Medulla oblongata (tissue), 1 donor: Measurements from ENCODE around the gene HERPUD1.
"Not testable (repeated sequence)": the region's sequence is repeated elsewhere in the genome, so short reads cannot be mapped to it uniquely, and the experiment has no call there.

Experiments used
- DNase-seq: peaks from one replicate; pipeline ENCODE4 v3.0.0-alpha.2; 2015; ENCODE audit errors: extremely low spot score

HERPUD1 gene

GRCh38 chr16:56956756-56957155, 24.8 kb downstream of the HERPUD1 start:
- DNase-seq, result no peak

- DNase-seq, result no peak
Measured at GRCh38 chr16:56960681-56961281, 28.8 kb downstream of the HERPUD1 start.

DNA sequence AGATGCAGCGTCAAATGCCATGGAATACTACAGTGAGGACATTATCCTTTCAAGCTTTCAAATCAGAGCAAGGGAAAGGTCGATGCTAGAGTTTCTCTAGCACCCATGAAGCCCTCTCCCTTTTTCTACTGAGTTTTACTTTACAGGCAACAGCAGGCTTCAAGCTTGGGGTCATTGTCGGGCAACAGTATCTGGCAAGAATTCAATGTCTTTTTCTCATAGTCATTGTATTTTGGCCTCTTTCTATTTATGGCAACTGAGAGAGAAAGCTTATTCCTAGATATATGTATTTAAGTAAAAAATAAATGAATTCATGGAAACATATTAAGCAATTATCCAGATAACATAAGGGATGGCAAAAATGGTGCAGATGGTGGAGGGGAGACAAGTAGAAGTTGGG, 29.4 kb downstream of the HERPUD1 start:
- DNase-seq, result no peak

GRCh38 chr16:56961851-56962281, 29.9 kb downstream of the HERPUD1 start, which contains the start of gene CETP:
CETP (plus strand) TSS chr16:56961950; CDS start chr16:56961980, 30 bp downstream.
- no peak for DNase-seq

- peak; percentile 79 for DNase-seq
Measured at GRCh38 chr16:56964243-56965148, 32.6 kb downstream of the HERPUD1 start.

- DNase-seq, result peak; percentile 75
Measured at GRCh38 chr16:56965149-56966092, 33.5 kb downstream of the HERPUD1 start.

GRCh38 chr16:56966093-56966475, 34.1 kb downstream of the HERPUD1 start:
- DNase-seq, result peak; percentile 33

- no peak for DNase-seq
Measured at GRCh38 chr16:56967733-56968132, 35.8 kb downstream of the HERPUD1 start.

- no peak for DNase-seq
Measured at GRCh38 chr16:56969769-56970168, 37.8 kb downstream of the HERPUD1 start.

- DNase-seq, result no peak
Measured at GRCh38 chr16:56970934-56971767, 39.2 kb downstream of the HERPUD1 start.

DNA sequence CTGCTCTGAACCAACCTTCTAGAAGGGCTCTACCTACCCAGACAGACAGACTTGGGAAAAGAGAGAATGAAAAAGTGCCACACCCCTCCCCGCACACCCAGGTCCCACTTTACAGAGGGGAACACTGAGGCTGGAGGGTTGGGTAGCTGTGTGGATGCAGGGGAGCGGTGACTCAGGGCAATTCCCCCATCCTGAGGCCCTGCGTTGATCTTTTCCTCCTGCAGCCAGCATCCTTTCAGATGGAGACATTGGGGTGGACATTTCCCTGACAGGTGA, 39.8 kb downstream of the HERPUD1 start:
- DNase-seq, result no peak

DNA sequence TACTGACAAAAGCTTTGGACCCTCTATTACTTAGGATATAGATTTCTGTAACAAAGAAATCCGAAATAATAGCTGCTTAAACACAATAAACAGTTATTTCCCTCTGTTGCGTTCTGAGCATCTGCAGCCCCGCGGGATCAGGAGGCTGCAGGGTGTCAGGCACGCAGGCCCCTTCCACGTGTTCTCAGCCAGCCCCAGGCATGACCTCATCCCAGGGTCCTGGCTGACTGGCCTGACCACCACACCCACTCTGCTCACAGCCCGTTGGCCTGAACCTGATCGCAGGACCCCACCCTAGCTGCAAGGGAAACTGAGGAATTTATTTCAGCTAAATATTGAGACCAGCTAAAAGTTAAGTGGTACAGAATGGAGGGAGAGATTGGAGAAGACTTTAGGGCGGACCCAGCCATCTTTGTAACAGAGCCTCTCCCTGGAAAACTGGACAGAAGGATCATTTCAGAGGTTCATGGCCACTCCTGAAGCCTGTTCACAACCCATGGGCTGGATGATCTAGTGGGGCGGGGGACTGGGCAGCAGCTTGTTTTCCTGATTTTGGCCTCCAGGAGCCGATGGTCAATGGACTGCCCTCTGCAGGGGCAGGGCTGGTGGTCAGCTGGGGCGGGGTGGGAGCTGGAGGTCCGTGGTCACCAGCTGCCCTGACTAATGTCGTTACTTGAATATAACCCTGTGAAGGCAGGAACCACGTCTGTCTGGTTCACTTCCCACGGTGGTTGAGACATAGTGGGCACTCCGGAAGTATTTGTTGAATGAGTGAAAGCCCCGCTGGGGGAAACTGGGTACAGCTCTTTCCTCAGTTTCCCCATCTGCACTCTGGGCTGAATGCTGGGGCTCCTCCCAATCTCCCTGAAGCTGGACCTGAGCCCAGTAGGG, 40.7 kb downstream of the HERPUD1 start:
- no peak for DNase-seq

GRCh38 chr16:56973294-56973689, 41.4 kb downstream of the HERPUD1 start:
- DNase-seq, result no peak

DNA sequence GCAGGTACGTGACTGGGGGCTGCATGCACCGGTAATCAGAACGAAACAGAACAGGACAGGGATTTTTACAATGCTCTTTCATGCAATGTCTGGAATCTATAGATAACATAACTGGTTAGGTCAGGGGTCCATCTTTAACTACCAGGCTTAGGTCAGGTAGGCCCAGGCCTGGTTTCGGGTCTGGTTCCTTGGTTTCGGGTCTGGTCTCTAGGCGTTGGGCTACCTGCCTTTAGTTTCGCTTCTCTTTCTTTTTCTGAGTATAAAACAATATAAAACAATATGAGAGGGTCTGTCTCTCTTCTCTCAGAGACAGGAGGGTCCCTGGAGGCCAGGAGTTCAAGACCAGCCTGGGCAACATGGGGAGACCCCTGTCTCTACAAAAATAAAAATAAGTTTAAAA, 42.0 kb downstream of the HERPUD1 start:
- not testable (repeated sequence) for DNase-seq

DNA sequence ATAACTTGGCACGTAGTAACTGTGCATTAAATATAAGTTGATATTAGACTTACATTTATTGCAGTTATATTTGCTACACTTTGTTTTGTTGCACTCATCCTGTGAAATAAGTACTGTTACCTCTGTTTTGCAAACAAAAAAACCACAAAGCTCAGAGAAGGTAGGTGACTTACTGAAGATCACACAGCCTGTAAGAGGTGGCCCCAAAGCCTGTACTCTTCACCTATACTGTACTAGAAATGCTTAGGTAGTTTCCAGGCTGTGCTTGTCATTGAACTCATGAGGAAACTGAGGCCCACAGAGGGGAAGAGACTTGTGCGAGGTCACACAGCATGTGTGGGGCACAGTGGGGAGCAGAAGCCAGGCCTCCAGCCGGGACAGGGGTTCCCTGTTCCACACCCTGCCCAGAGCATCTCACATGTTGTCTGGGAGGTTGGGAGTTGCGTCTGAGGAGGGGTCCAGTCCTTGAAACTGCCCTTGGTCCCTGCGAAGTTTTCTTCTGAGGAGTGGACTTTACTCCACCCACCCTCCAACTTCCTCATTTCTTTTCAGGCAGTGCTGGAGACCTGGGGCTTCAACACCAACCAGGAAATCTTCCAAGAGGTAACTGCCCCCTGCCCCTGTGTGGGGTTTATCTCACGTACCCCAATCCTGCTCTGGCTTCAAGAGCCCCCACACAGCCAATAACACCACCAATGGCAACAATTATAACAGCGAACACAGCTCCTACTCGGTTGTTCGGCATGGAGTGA, 42.8 kb downstream of the HERPUD1 start:
- no peak for DNase-seq

DNA sequence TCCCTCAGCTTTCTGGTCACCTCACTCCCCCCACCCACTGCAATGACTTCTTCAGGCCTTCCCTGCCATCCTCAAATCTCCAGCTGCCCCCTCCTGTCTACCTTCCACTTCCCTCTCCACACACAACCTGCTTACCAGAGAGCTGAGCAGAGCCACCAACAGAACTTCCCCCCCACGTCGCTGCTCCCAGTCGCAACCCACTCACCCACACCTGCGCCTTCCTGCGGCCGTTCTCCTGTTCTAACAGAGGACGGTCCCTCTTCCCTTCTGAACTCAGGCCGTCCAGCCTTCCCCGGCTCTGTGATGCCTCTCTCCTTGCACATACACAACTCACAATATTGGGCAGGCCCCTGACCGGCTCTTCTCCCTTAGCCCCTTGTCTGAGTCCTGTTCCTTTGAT, 43.8 kb downstream of the HERPUD1 start:
- DNase-seq, result no peak

DNA sequence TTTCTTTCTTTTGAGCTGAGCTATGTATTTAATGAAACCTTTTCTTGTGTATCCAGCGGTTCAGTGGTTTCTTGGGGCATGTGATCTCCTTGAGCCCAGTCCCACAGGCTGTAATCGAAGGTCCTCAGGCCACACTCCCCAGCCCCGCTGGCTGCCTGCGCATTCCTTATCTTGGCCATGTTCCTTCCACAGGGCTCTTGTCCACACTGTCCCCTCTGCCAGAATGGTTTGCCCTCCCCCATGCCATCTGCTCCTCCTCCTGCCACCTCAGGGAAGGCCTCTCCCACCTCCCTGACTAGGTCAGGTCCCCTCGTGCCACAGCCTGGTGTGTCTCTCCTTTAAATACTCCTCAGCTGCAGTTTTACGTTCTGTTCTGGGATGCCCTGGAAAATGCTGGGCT, 45.3 kb downstream of the HERPUD1 start:
- no peak for DNase-seq

- DNase-seq, result no peak
Measured at GRCh38 chr16:56977823-56978430, 46.0 kb downstream of the HERPUD1 start.

DNA sequence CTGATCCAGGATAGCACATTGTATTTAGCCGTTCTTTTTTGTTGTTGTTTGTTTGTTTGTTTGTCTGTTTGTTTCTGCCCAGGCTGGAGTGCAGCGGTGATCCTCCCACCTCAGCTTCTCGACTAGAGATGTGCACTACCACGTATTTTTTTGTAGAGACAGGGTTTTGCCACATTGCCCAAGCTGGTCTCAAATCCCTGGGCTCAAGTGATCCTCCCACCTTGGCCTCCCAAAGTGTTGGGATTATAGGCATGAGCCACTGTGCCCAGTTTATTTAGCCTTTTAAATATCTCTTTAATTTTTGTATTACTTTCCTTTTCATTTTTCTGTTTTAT, 48.2 kb downstream of the HERPUD1 start:
- no peak for DNase-seq
